Stimulated activated CD8-positive, alpha-beta memory T cell treated with anti-CD3 and anti-CD28 coated beads, Interleukin-7, amount 100 ng/mL, for 1 hour (primary cell): ENCODE results near the gene CLDN24.
"Not testable (repeated sequence)": the region's sequence is repeated elsewhere in the genome, so short reads cannot be mapped to it uniquely, and the experiment has no call there.

Experiments
- DNase-seq, 2 donors: peaks; one replicate each; pipeline ENCODE4 v3.0.0-alpha.2; 2020; ENCODE audit warnings: low read depth in 2 of 2

CLDN24 gene

GRCh38 chr4:183347566-183347965 lies 25.3 kb upstream of the CLDN24 start:
- DNase-seq: no peak

DNA sequence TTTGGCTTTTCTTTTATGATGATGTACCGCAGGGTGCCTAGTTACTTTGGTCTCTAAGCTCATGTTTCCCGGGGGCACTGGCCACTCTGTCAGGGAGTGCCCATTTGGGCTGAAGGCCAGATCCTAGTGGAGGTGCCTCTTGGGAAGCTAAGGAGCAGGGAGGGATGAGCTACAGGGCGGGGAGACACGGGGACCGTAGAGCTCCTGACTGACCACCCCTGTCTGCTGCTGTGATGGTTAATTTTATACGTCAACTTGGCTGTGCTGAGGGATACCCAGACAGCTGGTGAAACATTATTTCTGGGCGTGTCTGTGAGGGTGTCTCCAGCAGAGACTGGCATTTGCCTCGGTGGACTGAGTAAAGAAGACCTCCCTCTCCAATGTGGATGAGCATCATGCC lies 24.9 kb upstream of the CLDN24 start:
- no peak for DNase-seq

DNA sequence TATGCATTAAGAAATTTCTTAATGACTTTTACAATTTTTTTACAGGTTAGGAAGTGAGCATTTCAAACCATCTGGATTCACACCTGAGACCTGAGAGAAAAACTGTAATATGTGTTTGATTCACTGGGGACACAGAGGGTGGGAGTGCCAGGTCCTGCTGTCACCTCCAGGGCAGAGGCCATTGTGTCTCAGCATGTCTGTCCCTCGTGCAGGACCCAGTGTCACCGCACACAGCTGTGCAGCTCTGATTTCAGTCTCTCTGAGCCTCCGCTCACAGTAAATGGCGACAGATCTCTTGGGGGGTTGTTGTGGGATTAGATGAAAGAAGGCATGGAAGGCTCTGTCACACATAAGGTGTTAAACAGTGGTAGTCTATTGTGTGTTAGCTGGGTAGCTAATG lies 23.0 kb upstream of the CLDN24 start:
- DNase-seq: no peak

DNA sequence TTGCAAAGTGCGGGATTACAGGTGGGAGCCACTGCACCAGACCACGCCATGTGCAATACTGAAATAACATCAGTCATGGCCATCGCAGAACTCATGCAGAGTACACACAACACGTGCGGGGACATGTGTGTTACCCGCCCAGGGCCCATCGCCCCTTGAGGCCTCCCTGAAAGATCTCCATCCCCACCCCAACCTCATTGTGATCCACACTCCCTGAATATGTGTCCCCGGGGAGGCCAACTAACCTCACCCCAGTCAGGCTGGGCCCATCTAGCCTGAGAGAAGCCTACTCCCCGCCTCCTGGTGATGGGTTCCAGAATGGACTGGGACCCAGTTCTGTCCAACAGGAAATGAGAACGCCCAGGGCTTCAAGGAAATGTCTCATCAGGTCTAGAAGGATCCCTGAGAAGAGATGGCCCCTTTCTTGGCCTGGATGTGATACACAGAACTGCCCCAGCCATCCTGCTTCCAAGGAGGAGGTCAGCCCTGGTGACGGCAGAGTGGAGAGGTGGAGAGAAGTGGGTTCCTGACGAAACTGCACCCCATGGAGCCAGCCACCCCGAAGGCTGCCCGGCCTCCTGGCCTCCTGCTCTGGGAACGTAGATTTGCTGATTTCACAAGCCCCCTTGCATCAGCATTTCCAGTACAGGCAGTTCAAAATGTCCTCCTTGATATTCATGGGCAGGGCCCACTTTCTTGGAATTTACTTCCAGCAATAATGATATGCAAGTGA lies 22.5 kb upstream of the CLDN24 start:
- no peak for DNase-seq

DNA sequence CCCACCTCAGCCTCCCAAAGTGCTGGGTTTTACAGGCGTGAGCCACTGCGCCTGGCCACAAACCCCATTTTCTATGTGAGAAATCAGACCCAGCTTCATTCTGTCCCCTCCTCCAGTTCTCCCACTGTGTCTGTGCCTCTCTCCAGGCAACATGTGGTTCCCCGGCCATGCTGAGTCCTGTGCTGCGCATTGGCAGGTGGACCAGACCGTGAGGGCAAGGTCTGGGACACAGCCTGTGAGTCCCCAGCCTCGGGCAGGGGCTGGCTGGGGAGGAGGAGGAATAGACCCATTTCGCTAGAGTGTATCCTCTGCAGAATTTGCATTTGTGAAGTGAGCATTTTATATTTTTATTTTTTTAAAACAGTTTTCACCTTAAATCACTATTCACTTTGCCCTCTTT lies 21.5 kb upstream of the CLDN24 start:
- no peak for DNase-seq

DNA sequence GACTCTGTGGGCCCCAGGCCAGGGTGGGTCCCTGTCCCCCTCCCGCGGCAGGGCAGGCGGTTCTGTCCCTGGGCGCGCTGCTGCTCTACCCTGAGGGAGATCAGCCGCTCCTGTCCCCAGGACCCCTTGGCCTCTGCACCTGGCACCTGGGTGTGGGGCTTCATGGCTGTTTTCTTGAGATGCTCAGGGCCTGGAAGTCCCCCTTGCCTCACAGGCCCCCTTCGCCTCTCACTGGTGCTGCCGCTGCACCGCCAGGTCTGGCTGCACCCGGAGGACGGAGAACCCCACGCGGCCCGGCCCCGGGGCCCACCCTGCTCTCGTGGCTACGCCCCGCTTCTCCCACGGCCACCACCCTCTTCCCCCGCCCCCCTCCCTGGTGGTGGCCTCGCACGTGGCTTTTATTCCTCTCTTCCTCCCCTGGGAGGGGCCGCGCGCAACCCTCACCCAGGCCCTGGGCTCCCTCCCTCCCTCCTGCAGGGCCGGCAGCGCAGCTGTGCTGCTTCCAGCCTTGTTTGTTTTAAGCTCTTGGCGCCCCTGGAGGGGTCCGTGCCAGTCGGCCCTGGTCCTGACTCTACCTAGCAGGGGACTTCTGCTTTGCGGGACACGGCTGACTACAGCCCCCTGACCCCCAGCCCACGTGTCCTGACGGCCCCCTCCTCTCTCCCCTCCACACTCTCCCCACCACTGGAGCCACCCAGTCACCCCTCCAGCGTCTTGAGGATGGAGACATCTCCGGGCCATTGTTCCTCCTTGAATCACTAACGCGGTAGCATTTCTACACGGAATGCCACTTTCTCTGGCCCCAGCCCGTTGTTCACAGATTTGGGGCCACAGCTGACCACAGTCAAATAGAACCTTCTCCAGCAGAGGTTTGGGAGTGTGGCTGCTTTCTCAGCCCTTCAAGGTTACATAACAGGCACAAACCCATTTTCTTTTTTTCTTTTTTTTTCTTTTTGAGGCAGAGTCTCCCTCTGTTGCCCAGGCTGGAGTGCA lies 20.6 kb upstream of the CLDN24 start:
- no peak for DNase-seq

- DNase-seq: no peak
Measured at GRCh38 chr4:183337833-183338232, 15.6 kb upstream of the CLDN24 start.

GRCh38 chr4:183337349-183337748 lies 15.1 kb upstream of the CLDN24 start:
- no peak for DNase-seq

DNA sequence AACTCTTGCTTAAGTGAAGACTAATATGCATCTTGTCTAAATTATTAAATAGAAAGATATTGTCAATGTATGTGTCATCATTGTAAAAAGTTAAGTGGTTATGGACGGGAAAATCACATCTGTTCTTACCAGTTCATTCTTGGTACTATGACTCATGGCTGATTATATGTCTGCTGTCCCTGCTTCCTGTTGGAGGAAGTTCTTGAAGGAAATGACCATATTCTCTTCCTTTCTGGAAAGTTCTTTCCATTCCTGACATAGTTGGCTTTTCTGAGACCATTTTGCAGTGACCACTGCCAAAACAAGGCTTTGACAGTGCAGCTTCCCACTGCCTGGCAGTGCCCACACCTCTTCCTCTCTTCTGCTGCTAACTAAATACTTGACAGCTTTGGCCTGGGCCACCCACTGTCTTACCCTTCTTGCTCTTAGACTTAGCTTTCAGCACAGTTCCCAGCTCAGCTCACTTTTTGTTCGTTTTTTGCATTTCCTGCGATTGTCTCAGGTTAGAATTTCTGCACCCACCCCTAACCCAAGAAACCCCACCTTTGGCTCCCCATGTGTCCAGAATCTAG lies 13.2 kb upstream of the CLDN24 start:
- no peak for DNase-seq

DNA sequence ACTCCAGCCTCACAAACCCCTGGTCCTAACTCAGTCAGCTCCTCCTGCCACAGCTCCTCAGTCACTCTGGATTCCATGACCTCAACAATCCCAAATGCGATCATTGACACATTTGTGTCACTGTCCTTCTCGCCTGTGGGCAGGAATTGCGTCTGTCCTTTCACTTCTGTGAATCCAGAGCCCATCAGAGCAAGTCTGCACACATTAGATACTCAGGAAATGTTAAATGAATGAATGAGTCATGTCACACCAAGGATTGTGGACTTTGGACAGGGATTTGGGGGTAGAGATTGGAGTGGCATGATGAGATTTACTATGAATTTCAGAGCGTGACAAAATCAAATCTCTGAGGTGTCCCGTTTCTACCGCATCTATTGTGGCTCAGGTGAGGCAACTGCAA lies 11.8 kb upstream of the CLDN24 start:
- no peak for DNase-seq

GRCh38 chr4:183333202-183333601 lies 11.0 kb upstream of the CLDN24 start:
- no peak for DNase-seq

DNA sequence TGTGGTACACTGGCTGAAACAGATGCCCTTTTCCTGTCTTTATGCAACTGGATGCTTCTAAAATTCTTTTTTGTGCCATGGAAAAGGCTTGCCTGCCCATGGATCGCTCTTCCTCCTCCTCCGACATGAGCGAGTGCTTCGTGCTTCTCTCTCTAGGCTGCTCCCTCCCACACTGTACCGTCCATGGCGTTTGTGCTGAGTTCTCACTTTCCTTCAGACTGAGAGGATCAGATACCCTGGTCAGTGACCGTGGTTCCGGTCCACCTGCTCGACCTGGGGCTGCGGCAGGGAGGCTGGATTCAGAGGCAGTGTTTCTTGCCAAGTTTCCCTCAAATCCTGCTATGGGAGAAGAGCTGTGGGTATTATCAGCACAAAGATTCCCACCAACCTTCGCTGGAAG lies 10.2 kb upstream of the CLDN24 start:
- no peak for DNase-seq

DNA sequence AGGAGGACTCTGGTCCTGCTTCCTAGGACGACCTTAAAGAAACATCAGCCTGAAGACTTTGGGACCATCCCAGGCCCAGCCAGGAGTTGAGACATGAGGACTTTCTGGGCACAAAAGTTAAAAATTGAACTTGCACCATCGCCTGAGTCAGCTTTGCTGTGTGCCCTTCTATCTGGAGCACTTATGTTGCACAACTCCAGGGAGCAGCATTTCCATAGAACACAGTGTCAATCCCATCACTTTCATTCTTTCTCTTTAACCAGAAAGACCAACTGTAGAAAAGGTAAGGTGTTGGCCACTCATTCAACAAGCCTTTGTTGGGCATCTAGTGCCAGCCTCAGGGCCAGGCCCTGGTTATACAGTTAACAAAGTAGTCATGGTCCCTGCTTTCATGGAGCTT lies 8.6 kb upstream of the CLDN24 start:
- DNase-seq: no peak

DNA sequence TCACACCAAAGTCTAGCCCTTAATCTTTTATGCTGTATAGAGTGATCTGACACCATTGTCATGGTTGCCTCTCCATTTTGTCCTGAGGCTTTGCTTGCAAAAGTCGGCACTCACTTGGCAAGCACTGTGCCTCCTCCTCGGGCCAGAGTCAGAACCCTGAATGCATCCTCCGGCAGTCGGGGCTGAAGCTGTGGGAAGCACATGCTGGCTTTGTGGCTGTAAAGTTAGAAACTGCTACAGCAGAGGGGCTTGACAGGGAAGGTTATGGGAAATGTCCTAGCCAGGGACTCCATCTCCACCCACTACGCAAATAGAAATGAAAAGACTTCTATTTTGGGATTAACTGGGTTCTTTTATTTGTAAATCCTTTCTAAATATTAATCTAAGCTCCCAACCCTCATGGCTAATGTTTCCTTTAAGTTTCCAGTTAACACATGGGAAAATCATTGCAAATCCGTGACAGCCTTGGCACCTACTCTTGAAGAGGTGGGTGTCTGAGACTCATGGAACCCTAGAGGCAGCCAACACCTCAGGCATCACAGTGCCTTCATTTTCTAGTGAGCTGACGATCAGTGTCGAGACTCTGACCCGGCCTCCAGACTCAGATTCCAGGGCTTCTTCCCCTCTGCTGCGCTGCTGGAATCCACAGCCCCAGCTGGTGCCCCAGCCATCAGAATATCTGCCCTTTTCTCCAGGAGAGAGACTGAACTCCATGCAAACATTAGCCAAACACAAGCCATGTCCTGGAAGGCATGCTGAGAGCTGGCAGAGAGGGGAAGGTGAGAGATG lies 7.9 kb upstream of the CLDN24 start:
- no peak for DNase-seq

DNA sequence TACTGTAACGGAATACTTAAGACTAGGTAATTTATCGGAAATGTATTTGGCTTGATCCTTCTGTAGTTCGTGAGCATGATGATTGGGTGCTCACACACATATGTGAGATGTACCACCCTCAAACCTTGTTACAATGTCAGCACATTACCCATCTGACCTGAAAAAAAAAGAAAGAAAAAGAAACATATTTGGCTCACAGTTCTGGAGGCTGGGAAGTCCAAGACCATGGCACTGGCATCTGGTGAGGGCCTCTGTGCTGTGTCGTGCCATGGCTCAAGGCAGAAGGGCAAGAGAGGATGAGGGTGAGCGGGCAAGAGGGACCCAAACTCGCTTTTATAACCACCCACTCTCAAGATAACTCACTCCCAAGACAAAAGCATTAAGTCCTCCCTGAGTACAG lies 7.0 kb upstream of the CLDN24 start:
- no peak for DNase-seq

- DNase-seq: no peak
Measured at GRCh38 chr4:183328832-183329231, 6.6 kb upstream of the CLDN24 start.

- DNase-seq: no peak
Measured at GRCh38 chr4:183327827-183328226, 5.6 kb upstream of the CLDN24 start.

DNA sequence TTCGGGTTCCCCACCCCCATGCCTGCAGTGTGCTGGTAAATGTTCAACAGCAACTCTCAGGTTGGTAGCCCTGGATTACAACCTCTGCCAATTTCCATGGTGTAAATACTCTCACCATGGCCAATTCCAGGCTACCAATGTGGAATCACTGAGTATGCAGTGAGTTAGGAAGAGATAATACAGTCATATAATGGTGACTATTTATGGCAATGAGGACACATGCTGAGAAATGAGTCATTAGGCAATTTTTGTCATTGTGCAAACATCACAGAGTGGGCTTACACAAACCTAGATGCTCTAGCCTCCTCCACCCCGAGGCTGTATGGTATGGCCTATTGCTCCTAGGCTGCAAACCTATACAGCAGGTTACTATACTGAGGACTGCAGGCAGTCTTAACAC lies 4.6 kb upstream of the CLDN24 start:
- no peak for DNase-seq

DNA sequence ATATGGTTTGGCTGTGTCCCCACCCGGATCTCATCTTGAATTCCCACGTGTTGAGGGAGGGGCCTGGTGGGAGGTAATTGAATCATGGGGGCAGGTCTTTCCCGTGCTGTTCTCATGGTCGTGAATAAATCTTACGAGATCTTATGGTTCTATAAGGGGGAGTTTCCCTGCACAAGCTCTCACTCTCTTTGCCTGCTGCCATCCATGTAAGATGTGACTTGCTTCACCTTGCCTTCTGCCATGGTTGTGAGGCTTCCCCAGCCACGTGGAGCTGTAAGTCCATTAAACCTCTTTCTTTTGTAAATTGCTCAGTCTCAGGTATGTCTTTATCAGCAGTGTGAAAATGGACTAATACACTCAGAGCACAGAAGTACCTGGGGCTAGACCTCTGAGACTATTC lies 4.2 kb upstream of the CLDN24 start:
- not testable (repeated sequence) for DNase-seq

- no peak for DNase-seq
Measured at GRCh38 chr4:183324619-183325018, 2.4 kb upstream of the CLDN24 start.

GRCh38 chr4:183324056-183324455 lies 1.8 kb upstream of the CLDN24 start:
- DNase-seq: not testable (repeated sequence)

DNA sequence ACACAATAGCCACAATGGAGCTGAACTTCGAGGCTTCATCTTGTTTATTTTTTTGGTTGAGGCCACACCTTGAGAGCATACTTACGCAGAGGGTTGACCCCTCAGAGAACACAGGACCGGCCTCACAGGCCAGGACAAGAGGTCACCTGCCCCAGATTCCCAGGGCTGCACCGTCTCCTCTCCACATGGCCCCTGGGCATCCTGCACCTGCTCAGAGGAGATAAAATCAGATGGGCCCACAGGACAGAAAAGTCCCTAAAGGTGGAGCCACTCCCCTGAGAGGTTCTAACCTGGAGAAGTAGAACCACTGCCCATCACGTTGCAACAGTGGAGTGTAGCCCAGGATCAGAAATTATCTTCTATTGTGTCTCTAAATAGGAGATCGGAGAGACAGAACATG lies 1.1 kb upstream of the CLDN24 start:
- no peak for DNase-seq
